ENCODE measurements around the gene PRDM15.

PRDM15 gene

GRCh38 chr21:41837756-41838297 is 41.3 kb downstream of the PRDM15 start:
- TF ChIP-seq REST (IDR thresholded peaks at IDR 0.05; ENCODE audit: low read depth) = no peak
- TF ChIP-seq USF1 (IDR thresholded peaks at IDR 0.05) = no peak
- no peak for TF ChIP-seq NFIC (IDR thresholded peaks at IDR 0.05)
- TF ChIP-seq EGR1 (IDR thresholded peaks at IDR 0.05) = no peak
- no peak for TF ChIP-seq CEBPB (IDR thresholded peaks at IDR 0.05)
- no peak for TF ChIP-seq YY1 (IDR thresholded peaks at IDR 0.05; ENCODE audit: low read depth)
- TF ChIP-seq FOXM1 (IDR thresholded peaks at IDR 0.05; ENCODE audit: borderline replicate concordance, low read depth) = no peak

- TF ChIP-seq RAD21 (IDR thresholded peaks at IDR 0.05; ENCODE audit: low read depth) = no peak
- no peak for TF ChIP-seq CREB1 (IDR thresholded peaks at IDR 0.05; ENCODE audit: low read depth)
- TF ChIP-seq FOXM1 (IDR thresholded peaks at IDR 0.05; ENCODE audit: borderline replicate concordance, low read depth) = no peak
- TF ChIP-seq TCF12 (IDR thresholded peaks at IDR 0.05; ENCODE audit: low read depth) = no peak
- TF ChIP-seq NFIC (IDR thresholded peaks at IDR 0.05) = no peak
- TF ChIP-seq TAF1 (IDR thresholded peaks at IDR 0.05; ENCODE audit: low read depth) = no peak
- TF ChIP-seq MAX (IDR thresholded peaks at IDR 0.05) = no peak
- no peak for TF ChIP-seq EGR1 (IDR thresholded peaks at IDR 0.05)
- TF ChIP-seq USF1 (IDR thresholded peaks at IDR 0.05) = no peak
- TF ChIP-seq EP300 (IDR thresholded peaks at IDR 0.05; ENCODE audit: borderline replicate concordance) = no peak
- no peak for TF ChIP-seq YY1 (IDR thresholded peaks at IDR 0.05; ENCODE audit: low read depth)
- TF ChIP-seq TEAD4 (IDR thresholded peaks at IDR 0.05) = no peak
- TF ChIP-seq CEBPB (IDR thresholded peaks at IDR 0.05) = no peak
Observed at GRCh38 chr21:41836166-41837015, 42.8 kb downstream of the PRDM15 start.

GRCh38 chr21:41835711-41836154 is 43.4 kb downstream of the PRDM15 start:
- TF ChIP-seq MAX (IDR thresholded peaks at IDR 0.05) (no peak), NFIC (IDR thresholded peaks at IDR 0.05) (no peak), TAF1 (IDR thresholded peaks at IDR 0.05; ENCODE audit: low read depth) (no peak), TEAD4 (IDR thresholded peaks at IDR 0.05) (no peak), USF1 (IDR thresholded peaks at IDR 0.05) (no peak), CREB1 (IDR thresholded peaks at IDR 0.05; ENCODE audit: low read depth) (no peak), YY1 (IDR thresholded peaks at IDR 0.05; ENCODE audit: low read depth) (no peak), FOXM1 (IDR thresholded peaks at IDR 0.05; ENCODE audit: borderline replicate concordance, low read depth) (no peak), ZBTB7A (IDR thresholded peaks at IDR 0.05; ENCODE audit: low read depth) (no peak), EGR1 (IDR thresholded peaks at IDR 0.05) (no peak; the same call in 1 of the 2 replicates), RAD21 (IDR thresholded peaks at IDR 0.05; ENCODE audit: low read depth) (no peak), REST (IDR thresholded peaks at IDR 0.05; ENCODE audit: low read depth) (no peak), TCF12 (IDR thresholded peaks at IDR 0.05; ENCODE audit: low read depth) (no peak), EP300 (IDR thresholded peaks at IDR 0.05; ENCODE audit: borderline replicate concordance) (no peak), CEBPB (IDR thresholded peaks at IDR 0.05) (no peak)

- no peak for TF ChIP-seq CREB1 (IDR thresholded peaks at IDR 0.05; ENCODE audit: low read depth)
- TF ChIP-seq MAX (IDR thresholded peaks at IDR 0.05) = no peak
- TF ChIP-seq EP300 (IDR thresholded peaks at IDR 0.05; ENCODE audit: borderline replicate concordance) = no peak
- no peak for TF ChIP-seq FOXM1 (IDR thresholded peaks at IDR 0.05; ENCODE audit: borderline replicate concordance, low read depth)
- no peak for TF ChIP-seq ZBTB7A (IDR thresholded peaks at IDR 0.05; ENCODE audit: low read depth)
- no peak for TF ChIP-seq TAF1 (IDR thresholded peaks at IDR 0.05; ENCODE audit: low read depth)
- TF ChIP-seq TEAD4 (IDR thresholded peaks at IDR 0.05) = no peak
- TF ChIP-seq RAD21 (IDR thresholded peaks at IDR 0.05; ENCODE audit: low read depth) = no peak
- no peak for TF ChIP-seq EGR1 (IDR thresholded peaks at IDR 0.05)
- TF ChIP-seq TCF12 (IDR thresholded peaks at IDR 0.05; ENCODE audit: low read depth) = no peak
- TF ChIP-seq CEBPB (IDR thresholded peaks at IDR 0.05) = no peak
- no peak for TF ChIP-seq NFIC (IDR thresholded peaks at IDR 0.05)
- TF ChIP-seq REST (IDR thresholded peaks at IDR 0.05; ENCODE audit: low read depth) = no peak
- TF ChIP-seq YY1 (IDR thresholded peaks at IDR 0.05; ENCODE audit: low read depth) = no peak
- no peak for TF ChIP-seq USF1 (IDR thresholded peaks at IDR 0.05)
Observed at GRCh38 chr21:41834926-41835663, 44.0 kb downstream of the PRDM15 start.

Data from Ishikawa (cell line).